ENCODE results near the gene TMEM119. TPM values are rescaled to one million over a fixed set of nuclear protein-coding genes. Genes with fewer than 3 reads are reported as not detected.

The TMEM119 gene
- total RNA-seq, 1 experiment from 2014 or later = not detected

DNA sequence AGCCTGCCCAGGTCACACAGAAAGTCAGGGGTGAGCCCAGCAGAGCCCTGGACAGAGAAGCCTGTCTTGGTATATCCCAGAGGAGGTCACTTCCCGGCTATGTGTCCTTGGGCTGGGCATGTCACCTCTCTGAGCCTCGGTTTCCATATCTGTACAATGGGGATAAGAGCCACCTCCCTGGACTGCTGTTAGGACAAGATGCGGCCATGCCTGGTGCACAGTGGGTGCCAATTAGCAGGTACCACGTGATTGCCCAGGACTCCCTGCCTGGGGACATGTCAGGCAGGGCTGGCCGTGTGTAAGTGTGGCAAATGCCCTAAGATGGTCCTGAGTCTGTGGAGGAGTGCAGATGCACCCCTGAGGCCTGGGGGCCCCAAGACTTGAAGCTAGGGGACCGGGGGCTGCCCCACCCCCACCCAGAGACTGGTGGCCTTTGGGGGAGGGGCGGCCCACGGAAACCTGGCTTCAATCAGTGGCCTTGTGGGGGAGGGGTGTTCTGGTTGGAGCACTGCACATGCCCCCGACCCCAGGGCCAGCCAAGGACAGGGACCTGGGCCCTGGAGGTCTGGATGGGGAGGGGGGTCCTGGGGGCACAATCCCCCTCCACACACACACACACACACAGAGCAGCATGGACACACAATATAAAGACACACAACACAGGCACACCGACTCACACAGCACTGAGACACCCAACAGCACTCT, 878 bp downstream of the TMEM119 start:
- Mint-ChIP-seq H3K9me3 (ENCODE audit: low read depth, unreplicated experiment) (no peaks in the 10 kb centered on the region), H3K36me3 (ENCODE audit: insufficient read depth, unreplicated experiment) (no peaks in the 10 kb centered on the region), H3K4me3 (ENCODE audit: low read depth, unreplicated experiment) (no peak overlapping the region), H3K27ac (ENCODE audit: unreplicated experiment) (no peak overlapping the region), H3K4me1 (ENCODE audit: low read depth, unreplicated experiment) (no peaks in the 10 kb centered on the region), H3K27me3 (ENCODE audit: unreplicated experiment) (peaks cover 37% of the 10 kb centered on the region)
- TF ChIP-seq, protein P1, sequence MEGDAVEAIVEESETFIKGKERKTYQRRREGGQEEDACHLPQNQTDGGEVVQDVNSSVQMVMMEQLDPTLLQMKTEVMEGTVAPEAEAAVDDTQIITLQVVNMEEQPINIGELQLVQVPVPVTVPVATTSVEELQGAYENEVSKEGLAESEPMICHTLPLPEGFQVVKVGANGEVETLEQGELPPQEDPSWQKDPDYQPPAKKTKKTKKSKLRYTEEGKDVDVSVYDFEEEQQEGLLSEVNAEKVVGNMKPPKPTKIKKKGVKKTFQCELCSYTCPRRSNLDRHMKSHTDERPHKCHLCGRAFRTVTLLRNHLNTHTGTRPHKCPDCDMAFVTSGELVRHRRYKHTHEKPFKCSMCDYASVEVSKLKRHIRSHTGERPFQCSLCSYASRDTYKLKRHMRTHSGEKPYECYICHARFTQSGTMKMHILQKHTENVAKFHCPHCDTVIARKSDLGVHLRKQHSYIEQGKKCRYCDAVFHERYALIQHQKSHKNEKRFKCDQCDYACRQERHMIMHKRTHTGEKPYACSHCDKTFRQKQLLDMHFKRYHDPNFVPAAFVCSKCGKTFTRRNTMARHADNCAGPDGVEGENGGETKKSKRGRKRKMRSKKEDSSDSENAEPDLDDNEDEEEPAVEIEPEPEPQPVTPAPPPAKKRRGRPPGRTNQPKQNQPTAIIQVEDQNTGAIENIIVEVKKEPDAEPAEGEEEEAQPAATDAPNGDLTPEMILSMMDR (IDR thresholded peaks at IDR 0.05; ENCODE audit: unreplicated experiment) = no peak
- intact Hi-C loops (cut with micrococcal nuclease; ENCODE audit: unreplicated experiment) = no loop called here
- DNase-seq = no peak
- no TSS peak for BruUV-seq (replicated peaks)
- CTCF ChIA-PET = no interaction called here

DNA sequence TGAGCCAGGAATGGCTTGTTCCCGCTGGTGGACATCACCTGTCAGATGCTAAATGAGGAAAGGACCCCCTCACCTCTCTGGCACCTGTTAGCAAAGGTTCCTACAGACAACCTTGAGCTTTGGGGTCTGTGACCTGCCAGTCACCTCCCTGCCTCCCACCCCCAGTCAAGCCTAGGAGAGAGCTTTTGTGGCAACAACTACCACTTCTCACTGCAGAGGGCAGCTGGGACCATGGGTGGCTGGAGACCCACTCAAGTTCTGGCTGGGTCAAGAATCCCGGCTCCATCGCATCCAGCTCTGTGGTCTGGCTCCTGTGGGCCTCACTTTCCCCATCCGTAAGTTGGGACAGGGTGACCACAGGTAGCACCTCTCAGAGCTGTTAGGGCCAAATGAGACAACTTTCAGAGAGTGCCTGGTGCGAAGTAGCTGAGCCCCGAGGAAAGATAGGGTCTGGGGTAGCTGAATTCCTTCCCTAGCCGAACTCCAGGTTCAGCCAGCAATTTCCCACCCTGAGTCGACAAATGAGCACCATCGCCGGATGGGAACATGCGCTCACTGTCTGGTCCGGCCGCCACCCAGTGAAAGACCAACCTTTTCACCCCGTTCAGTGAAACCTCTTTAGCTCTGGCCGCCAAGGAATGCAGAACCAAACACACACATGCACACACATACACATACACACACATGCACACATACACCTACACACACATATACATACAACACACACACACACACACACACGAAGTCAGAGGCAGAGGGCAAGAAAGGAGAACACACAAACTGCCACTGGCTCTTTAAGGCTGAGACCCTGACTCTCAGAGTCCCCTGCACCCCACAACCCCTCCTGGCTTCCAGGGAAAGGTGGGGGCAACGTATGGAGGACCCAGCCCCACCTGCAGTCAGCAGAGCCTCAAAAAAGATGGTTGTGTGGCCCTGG, 1.9 kb downstream of the TMEM119 start:
- TF ChIP-seq, protein P1 (IDR thresholded peaks at IDR 0.05; ENCODE audit: unreplicated experiment) = no peak
- intact Hi-C loops (cut with micrococcal nuclease; ENCODE audit: unreplicated experiment) = no loop called here
- no peak for DNase-seq
- Mint-ChIP-seq H3K4me3 (ENCODE audit: low read depth, unreplicated experiment) (no peak overlapping the region), H3K36me3 (ENCODE audit: insufficient read depth, unreplicated experiment) (no peaks in the 10 kb centered on the region), H3K9me3 (ENCODE audit: low read depth, unreplicated experiment) (no peaks in the 10 kb centered on the region), H3K27ac (ENCODE audit: unreplicated experiment) (no peak overlapping the region), H3K27me3 (ENCODE audit: unreplicated experiment) (peaks cover 42% of the 10 kb centered on the region), H3K4me1 (ENCODE audit: low read depth, unreplicated experiment) (no peaks in the 10 kb centered on the region)
- no TSS peak for BruUV-seq (replicated peaks)
- CTCF ChIA-PET = interaction anchor here (1.0 kb wide), 1 partner anchor 16 kb away, joined by 3 read pairs; no protein-coding TSS in a partner anchor

DNA sequence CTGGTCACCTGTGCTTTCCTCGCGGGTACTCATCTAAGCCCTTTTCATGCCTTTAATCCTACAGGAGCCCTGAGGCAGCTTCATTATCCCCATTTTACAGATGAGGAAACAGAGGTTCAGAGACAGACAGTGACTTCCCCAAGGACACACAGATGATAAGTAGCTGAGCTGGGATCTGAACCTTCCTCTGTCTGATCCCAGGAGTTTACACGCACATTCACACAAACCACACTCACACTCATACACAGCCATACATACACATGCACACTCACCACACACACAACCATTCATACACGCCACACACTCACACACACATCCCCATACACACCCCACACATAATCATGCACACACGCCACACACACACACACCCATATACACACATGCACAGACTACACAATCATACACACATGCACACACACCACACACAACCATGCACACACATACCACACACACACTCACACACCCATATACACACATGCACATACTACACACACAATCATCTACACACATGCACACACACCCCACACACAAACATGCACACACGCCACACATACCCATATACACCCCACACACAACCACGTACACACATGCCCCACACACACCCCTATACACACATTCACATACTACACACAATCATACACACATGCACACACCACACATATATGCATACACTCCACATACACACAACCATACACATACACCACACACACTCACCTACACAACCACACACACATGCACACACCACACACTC, 2.7 kb downstream of the TMEM119 start:
- no peaks in the 10 kb centered on the region for H3K9me3 Mint-ChIP-seq (ENCODE audit: low read depth, unreplicated experiment)
- no peak for DNase-seq
- no peaks in the 10 kb centered on the region for H3K4me1 Mint-ChIP-seq (ENCODE audit: low read depth, unreplicated experiment)
- BruUV-seq (replicated peaks) = no TSS peak
- CTCF ChIA-PET = no interaction called here
- no peak overlapping the region for H3K4me3 Mint-ChIP-seq (ENCODE audit: low read depth, unreplicated experiment)
- H3K27me3 Mint-ChIP-seq (ENCODE audit: unreplicated experiment) = peaks cover 48% of the 10 kb centered on the region
- TF ChIP-seq, protein P1 (IDR thresholded peaks at IDR 0.05; ENCODE audit: unreplicated experiment) = no peak
- H3K36me3 Mint-ChIP-seq (ENCODE audit: insufficient read depth, unreplicated experiment) = no peaks in the 10 kb centered on the region
- H3K27ac Mint-ChIP-seq (ENCODE audit: unreplicated experiment) = no peak overlapping the region
- intact Hi-C loops (cut with micrococcal nuclease; ENCODE audit: unreplicated experiment) = no loop called here

DNA sequence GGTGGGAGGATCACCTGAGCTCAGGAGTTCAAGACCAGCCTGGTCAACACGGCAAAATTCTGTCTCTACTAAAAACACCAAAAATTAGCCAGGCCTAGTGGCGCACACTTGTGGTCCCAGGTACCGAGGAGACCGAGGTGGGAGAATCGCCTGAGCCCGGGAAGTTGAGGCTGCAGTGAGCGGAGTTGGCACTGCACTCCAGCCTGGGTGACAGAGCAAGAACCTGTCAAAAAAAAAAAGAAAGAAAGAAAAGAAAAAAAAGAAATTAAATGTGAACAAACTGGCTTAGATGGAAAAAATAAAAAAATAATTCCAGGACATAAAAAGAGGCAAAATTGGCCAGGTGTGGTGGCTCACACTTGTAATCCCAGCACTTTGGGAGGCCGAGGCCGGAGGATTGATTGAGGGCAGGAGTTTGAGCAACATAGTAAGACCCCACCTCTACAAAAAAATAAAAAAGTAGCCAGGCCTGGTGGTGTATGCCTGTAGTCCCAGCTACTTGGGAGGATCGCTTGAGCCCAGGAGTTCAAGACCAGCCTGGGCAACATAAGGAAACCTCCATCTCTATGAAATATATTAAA, 3.5 kb downstream of the TMEM119 start:
- TF ChIP-seq, protein P1 (IDR thresholded peaks at IDR 0.05; ENCODE audit: unreplicated experiment) = no peak
- CTCF ChIA-PET = no interaction called here
- intact Hi-C loops (cut with micrococcal nuclease; ENCODE audit: unreplicated experiment) = no loop called here
- H3K27me3 Mint-ChIP-seq (ENCODE audit: unreplicated experiment) = peaks cover 48% of the 10 kb centered on the region
- DNase-seq = no peak
- no peak overlapping the region for H3K27ac Mint-ChIP-seq (ENCODE audit: unreplicated experiment)
- no TSS peak for BruUV-seq (replicated peaks)
- no peak overlapping the region for H3K4me3 Mint-ChIP-seq (ENCODE audit: low read depth, unreplicated experiment)
- H3K9me3 Mint-ChIP-seq (ENCODE audit: low read depth, unreplicated experiment) = no peaks in the 10 kb centered on the region
- H3K4me1 Mint-ChIP-seq (ENCODE audit: low read depth, unreplicated experiment) = no peaks in the 10 kb centered on the region
- no peaks in the 10 kb centered on the region for H3K36me3 Mint-ChIP-seq (ENCODE audit: insufficient read depth, unreplicated experiment)

All from Calu3 (cell line).